ENCODE data around the gene LRP2. TPM values are rescaled to one million over a fixed set of nuclear protein-coding genes. Genes with fewer than 3 reads are reported as not detected.
A peak's percentile ranks its signal among the peaks of the same experiment; 100 is the strongest.
"Not testable (repeated sequence)": the region's sequence is repeated elsewhere in the genome, so short reads cannot be mapped to it uniquely, and the experiment has no call there.

LRP2 gene
- total RNA-seq, 2 donors from 2014 or later: 0.05 TPM; not detected in 1

- Mint-ChIP-seq H3K4me3 (no peak overlapping the region), H3K36me3 (no peaks in the 10 kb centered on the region), H3K27ac (no peak overlapping the region), H3K27me3 (no peaks in the 10 kb centered on the region), H3K9me3 (no peaks in the 10 kb centered on the region), H3K4me1 (ENCODE audit: low read depth in 2 of 2) (no peaks in the 10 kb centered on the region)
- ATAC-seq (peak in 1 of 2 donors; percentile 73), DNase-seq (ENCODE audit: low spot score) (peak; percentile 63)
Measured at GRCh38 chr2:169141713-169142352, 220.5 kb downstream of the LRP2 start.

GRCh38 chr2:169139993-169140767 lies 222.2 kb downstream of the LRP2 start:
- no peaks in the 10 kb centered on the region for H3K27me3 Mint-ChIP-seq
- DNase-seq (ENCODE audit: low spot score) (no peak), ATAC-seq (peak in 1 of 2 donors; percentile 36)
- no peaks in the 10 kb centered on the region for H3K9me3 Mint-ChIP-seq
- H3K4me3 Mint-ChIP-seq: no peak overlapping the region
- H3K4me1 Mint-ChIP-seq (ENCODE audit: low read depth in 2 of 2): no peaks in the 10 kb centered on the region
- H3K36me3 Mint-ChIP-seq: no peaks in the 10 kb centered on the region
- no peak overlapping the region for H3K27ac Mint-ChIP-seq

GRCh38 chr2:169139145-169139544 lies 223.2 kb downstream of the LRP2 start:
- no peaks in the 10 kb centered on the region for H3K36me3 Mint-ChIP-seq
- no peaks in the 10 kb centered on the region for H3K4me1 Mint-ChIP-seq (ENCODE audit: low read depth in 2 of 2)
- no peak overlapping the region for H3K27ac Mint-ChIP-seq
- no peak overlapping the region for H3K4me3 Mint-ChIP-seq
- no peaks in the 10 kb centered on the region for H3K9me3 Mint-ChIP-seq
- no peaks in the 10 kb centered on the region for H3K27me3 Mint-ChIP-seq
- no peak for ATAC-seq
- no peak for DNase-seq (ENCODE audit: low spot score)

- H3K9me3 Mint-ChIP-seq: no peaks in the 10 kb centered on the region
- H3K36me3 Mint-ChIP-seq: no peaks in the 10 kb centered on the region
- DNase-seq (ENCODE audit: low spot score) (no peak), ATAC-seq (no peak)
- no peaks in the 10 kb centered on the region for H3K27me3 Mint-ChIP-seq
- no peak overlapping the region for H3K4me3 Mint-ChIP-seq
- H3K4me1 Mint-ChIP-seq (ENCODE audit: low read depth in 2 of 2): no peaks in the 10 kb centered on the region
- H3K27ac Mint-ChIP-seq: no peak overlapping the region
Measured at GRCh38 chr2:169137924-169138323, 224.4 kb downstream of the LRP2 start.

GRCh38 chr2:169136885-169137534 lies 225.3 kb downstream of the LRP2 start:
- H3K27ac Mint-ChIP-seq: no peak overlapping the region
- ATAC-seq (no peak), DNase-seq (ENCODE audit: low spot score) (no peak)
- H3K36me3 Mint-ChIP-seq: no peaks in the 10 kb centered on the region
- no peak overlapping the region for H3K4me3 Mint-ChIP-seq
- H3K9me3 Mint-ChIP-seq: no peaks in the 10 kb centered on the region
- H3K27me3 Mint-ChIP-seq: no peaks in the 10 kb centered on the region
- H3K4me1 Mint-ChIP-seq (ENCODE audit: low read depth in 2 of 2): no peaks in the 10 kb centered on the region

- not testable (repeated sequence) for H3K4me3 Mint-ChIP-seq; ATAC-seq; H3K9me3 Mint-ChIP-seq; H3K36me3 Mint-ChIP-seq; DNase-seq (ENCODE audit: low spot score); H3K4me1 Mint-ChIP-seq (ENCODE audit: low read depth in 2 of 2); H3K27me3 Mint-ChIP-seq; H3K27ac Mint-ChIP-seq
Measured at GRCh38 chr2:169136428-169136827, 225.9 kb downstream of the LRP2 start.

- not testable (repeated sequence) for H3K27ac Mint-ChIP-seq; H3K4me1 Mint-ChIP-seq (ENCODE audit: low read depth in 2 of 2); H3K36me3 Mint-ChIP-seq; DNase-seq (ENCODE audit: low spot score); ATAC-seq; H3K27me3 Mint-ChIP-seq; H3K9me3 Mint-ChIP-seq; H3K4me3 Mint-ChIP-seq
Measured at GRCh38 chr2:169134272-169134671, 228.1 kb downstream of the LRP2 start.

GRCh38 chr2:169131587-169132512 lies 230.5 kb downstream of the LRP2 start:
- H3K27ac Mint-ChIP-seq: no peak overlapping the region
- no peak overlapping the region for H3K4me3 Mint-ChIP-seq
- H3K4me1 Mint-ChIP-seq (ENCODE audit: low read depth in 2 of 2): no peaks in the 10 kb centered on the region
- DNase-seq (ENCODE audit: low spot score): no peak
- ATAC-seq: peak; percentile 73 to 75
- H3K27me3 Mint-ChIP-seq: no peaks in the 10 kb centered on the region
- H3K9me3 Mint-ChIP-seq: no peaks in the 10 kb centered on the region
- H3K36me3 Mint-ChIP-seq: no peaks in the 10 kb centered on the region

GRCh38 chr2:169129703-169130243 lies 232.6 kb downstream of the LRP2 start:
- Mint-ChIP-seq H3K27me3 (no peaks in the 10 kb centered on the region), H3K4me1 (ENCODE audit: low read depth in 2 of 2) (no peaks in the 10 kb centered on the region), H3K36me3 (no peaks in the 10 kb centered on the region), H3K4me3 (no peak overlapping the region), H3K27ac (no peak overlapping the region), H3K9me3 (no peaks in the 10 kb centered on the region)
- ATAC-seq (peak in 1 of 2 donors; percentile 40), DNase-seq (ENCODE audit: low spot score) (no peak)

- no peak overlapping the region for H3K4me3 Mint-ChIP-seq
- peaks cover 15 to 31% of the 10 kb centered on the region in 2 donors for H3K27me3 Mint-ChIP-seq
- H3K4me1 Mint-ChIP-seq (ENCODE audit: low read depth in 2 of 2): peaks cover 0 to 2% of the 10 kb centered on the region in 2 donors
- H3K36me3 Mint-ChIP-seq: no peaks in the 10 kb centered on the region
- no peak overlapping the region for H3K27ac Mint-ChIP-seq
- DNase-seq (ENCODE audit: low spot score) (no peak), ATAC-seq (no peak)
- H3K9me3 Mint-ChIP-seq: no peaks in the 10 kb centered on the region
Measured at GRCh38 chr2:169119851-169120250, 242.5 kb downstream of the LRP2 start.

GRCh38 chr2:169119123-169119760 lies 243.1 kb downstream of the LRP2 start:
- Mint-ChIP-seq H3K36me3 (no peaks in the 10 kb centered on the region), H3K4me1 (ENCODE audit: low read depth in 2 of 2) (peaks cover 0 to 2% of the 10 kb centered on the region in 2 donors), H3K4me3 (no peak overlapping the region), H3K27me3 (peaks cover 15 to 27% of the 10 kb centered on the region in 2 donors), H3K27ac (no peak overlapping the region), H3K9me3 (no peaks in the 10 kb centered on the region)
- no peak for ATAC-seq
- DNase-seq (ENCODE audit: low spot score): no peak

GRCh38 chr2:169118060-169118459 lies 244.3 kb downstream of the LRP2 start:
- Mint-ChIP-seq H3K9me3 (no peaks in the 10 kb centered on the region), H3K4me3 (no peak overlapping the region), H3K36me3 (no peaks in the 10 kb centered on the region), H3K4me1 (ENCODE audit: low read depth in 2 of 2) (peaks cover 0 to 2% of the 10 kb centered on the region in 2 donors), H3K27ac (no peak overlapping the region), H3K27me3 (peaks cover 11 to 17% of the 10 kb centered on the region in 2 donors)
- DNase-seq (ENCODE audit: low spot score) (no peak), ATAC-seq (no peak)

- peaks cover 0 to 2% of the 10 kb centered on the region in 2 donors for H3K4me1 Mint-ChIP-seq (ENCODE audit: low read depth in 2 of 2)
- H3K4me3 Mint-ChIP-seq: no peak overlapping the region
- H3K9me3 Mint-ChIP-seq: no peaks in the 10 kb centered on the region
Measured at GRCh38 chr2:169116993-169117392, 245.3 kb downstream of the LRP2 start.

More at GRCh38 chr2:169116993-169117392, 245.3 kb downstream of the LRP2 start:
- H3K27ac Mint-ChIP-seq: no peak overlapping the region
- DNase-seq (ENCODE audit: low spot score) (no peak), ATAC-seq (no peak)
- no peaks in the 10 kb centered on the region for H3K36me3 Mint-ChIP-seq
- peaks cover 7 to 9% of the 10 kb centered on the region in 2 donors for H3K27me3 Mint-ChIP-seq

Data from natural killer cell treated with Interleukin-12 subunit alpha and Interleukin-12 subunit beta and Interleukin-15 and Interleukin-18, amount 100 ng/mL, for 72 hours (primary cell).